Mesendoderm (in vitro differentiated cells): ENCODE measurements around the gene LCOR.

Source experiments
- DNase-seq: peaks from one replicate; pipeline ENCODE4 v3.0.0; 2013
- H2AK5ac ChIP-seq: 2 replicates; pipeline ENCODE4 v1.6.1; 2013; ENCODE audit warnings: low read length, inconsistent platforms
- H2BK120ac ChIP-seq: 2 replicates; pipeline ENCODE4 v1.6.1; 2013; ENCODE audit warnings: low read depth, mild to moderate bottlenecking, low read length, moderate library complexity, mixed read lengths
- H2BK15ac ChIP-seq: replicated peaks from 2 replicates; pipeline ENCODE4 v1.6.1; 2013; ENCODE audit warnings: low read depth, mild to moderate bottlenecking, moderate library complexity
- H2BK5ac ChIP-seq: 2 replicates; pipeline ENCODE4 v1.6.1; 2013; ENCODE audit warnings: low read length, inconsistent platforms
- H3K18ac ChIP-seq: 2 replicates; pipeline ENCODE4 v1.6.1; 2013; ENCODE audit warnings: mild to moderate bottlenecking, low read length, mixed read lengths
- H3K23ac ChIP-seq: one replicate; pipeline ENCODE4 v1.6.1; 2013; ENCODE audit warnings: low read length
- H3K27ac ChIP-seq: 2 replicates; pipeline ENCODE4 v1.5.1; 2013; ENCODE audit warnings: low read depth, mild to moderate bottlenecking, inconsistent platforms, low read length, moderate library complexity
- H3K27me3 ChIP-seq: 2 replicates; pipeline ENCODE4 v1.6.1; 2013; ENCODE audit warnings: low read length, control low read depth, mild to moderate bottlenecking, inconsistent platforms; ENCODE audit not compliant: insufficient read depth, poor library complexity
- H3K36me3 ChIP-seq: 2 replicates; pipeline ENCODE4 v1.6.1; 2013; ENCODE audit warnings: low read length, inconsistent platforms; ENCODE audit not compliant: control insufficient read depth, insufficient read depth
- H3K4ac ChIP-seq: one replicate; pipeline ENCODE4 v1.6.1; 2013; ENCODE audit warnings: low read depth, mild to moderate bottlenecking, low read length, moderate library complexity
- H3K4me1 ChIP-seq: 2 replicates; pipeline ENCODE4 v1.6.1; 2013; ENCODE audit warnings: low read depth, low read length, inconsistent platforms; ENCODE audit not compliant: control insufficient read depth
- H3K4me2 ChIP-seq: 2 replicates; pipeline ENCODE4 v1.6.1; 2013; ENCODE audit warnings: low read length
- H3K4me3 ChIP-seq: 2 replicates; pipeline ENCODE4 v1.5.1; 2013; ENCODE audit warnings: mild to moderate bottlenecking, low read length
- H3K56ac ChIP-seq: one replicate; pipeline ENCODE4 v1.6.1; 2013; ENCODE audit warnings: low read length
- H3K79me1 ChIP-seq: 2 replicates; pipeline ENCODE4 v1.6.1; 2013; ENCODE audit warnings: low read length, inconsistent platforms
- H3K79me2 ChIP-seq: 2 replicates; pipeline ENCODE4 v1.6.1; 2013; ENCODE audit warnings: mild to moderate bottlenecking, low read length; ENCODE audit not compliant: control insufficient read depth, insufficient read depth
- H3K9ac ChIP-seq: 2 replicates; pipeline ENCODE4 v1.6.1; 2013; ENCODE audit warnings: low read length, inconsistent platforms
- H4K5ac ChIP-seq: one replicate; pipeline ENCODE4 v1.6.1; 2013; ENCODE audit warnings: low read length
- H4K8ac ChIP-seq: one replicate; pipeline ENCODE4 v1.6.1; 2013; ENCODE audit warnings: low read depth, mild to moderate bottlenecking, control low read depth, low read length, moderate library complexity
- WGBS: extraction: QIAGEN DNeasy Blood & Tissue Kit; methylation state at CpG from one replicate; pipeline ENCODE4 v1.1.7; 2013; ENCODE audit warnings: low lambda C conversion rate, missing lambda C conversion rate; ENCODE audit not compliant: insufficient coverage; ENCODE audit errors: extremely low coverage; 5-methylcytosine and 5-hydroxymethylcytosine counted together

The LCOR gene

DNA sequence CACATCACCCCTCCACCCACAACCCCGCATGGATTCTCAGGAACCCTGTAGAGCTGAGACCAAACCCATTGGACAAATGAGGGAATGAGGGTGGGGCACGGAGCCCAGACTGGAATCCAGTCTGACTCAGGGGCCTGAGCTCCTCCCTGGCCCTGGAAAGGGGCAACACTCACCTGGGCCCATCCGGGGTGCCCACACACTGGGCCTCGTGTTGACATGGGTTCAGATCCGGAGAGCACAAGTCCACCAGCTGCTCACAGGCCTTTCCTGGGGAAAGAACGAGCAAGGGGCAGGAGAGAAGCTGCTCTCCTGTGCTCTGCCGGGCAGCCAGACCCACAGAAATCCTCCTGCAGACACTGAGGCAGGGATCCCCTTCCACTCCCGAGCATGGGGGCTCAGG, 181.5 kb downstream of the LCOR start:
- DNase-seq = no peak
- no peak overlapping the region for H4K8ac ChIP-seq
- H3K27me3 ChIP-seq = no peaks in the 10 kb centered on the region

DNA sequence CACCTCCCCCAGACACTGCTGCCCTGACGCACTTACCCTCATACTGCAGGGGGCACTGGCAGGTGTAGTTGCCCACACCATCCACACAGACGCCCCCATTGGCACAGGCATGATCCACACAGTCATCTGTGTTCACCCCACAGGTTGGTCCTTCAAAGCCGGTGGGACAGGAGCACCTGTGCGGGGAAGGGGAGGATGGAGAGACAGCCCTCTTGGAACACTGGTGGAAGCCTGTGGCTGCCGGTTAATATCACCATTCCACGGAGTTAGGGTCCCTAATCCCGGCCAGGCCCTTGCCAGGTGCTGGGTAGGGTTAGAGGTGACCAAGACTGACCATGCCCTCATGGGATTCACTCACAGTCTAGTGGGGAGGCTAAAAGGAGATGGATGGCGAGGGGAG, 181.9 kb downstream of the LCOR start:
- Histone ChIP-seq H3K4me1 (no peaks in the 10 kb centered on the region), H3K79me2 (no peaks in the 10 kb centered on the region), H2BK120ac (no peak overlapping the region), H3K56ac (no peak overlapping the region), H3K4me3 (no peak overlapping the region), H3K27ac (no peak overlapping the region), H3K9ac (no peak overlapping the region), H3K23ac (no peak overlapping the region), H4K5ac (no peak overlapping the region), H2BK15ac (no peak overlapping the region), H3K4me2 (no peak overlapping the region), H4K8ac (no peak overlapping the region), H2AK5ac (no peak overlapping the region), H3K36me3 (no peaks in the 10 kb centered on the region), H3K79me1 (no peaks in the 10 kb centered on the region), H3K27me3 (no peaks in the 10 kb centered on the region), H3K18ac (no peak overlapping the region), H3K4ac (no peak overlapping the region), H2BK5ac (no peak overlapping the region)
- no CpG with 5 or more reads among the region's 8 CpGs for WGBS
- no peak for DNase-seq

More for the DNA sequence above, 181.5 kb downstream of the LCOR start:
- Histone ChIP-seq H3K18ac (no peak overlapping the region), H3K4ac (no peak overlapping the region), H2BK5ac (no peak overlapping the region), H3K27ac (no peak overlapping the region), H2BK15ac (no peak overlapping the region), H3K4me2 (no peak overlapping the region), H4K5ac (no peak overlapping the region), H2BK120ac (no peak overlapping the region), H3K4me3 (no peak overlapping the region), H3K9ac (no peak overlapping the region), H3K79me2 (no peaks in the 10 kb centered on the region), H3K4me1 (no peaks in the 10 kb centered on the region), H3K79me1 (no peaks in the 10 kb centered on the region), H3K56ac (no peak overlapping the region), H3K23ac (no peak overlapping the region), H2AK5ac (no peak overlapping the region), H3K36me3 (no peaks in the 10 kb centered on the region)
- WGBS = no CpG with 5 or more reads among the region's 8 CpGs

DNA sequence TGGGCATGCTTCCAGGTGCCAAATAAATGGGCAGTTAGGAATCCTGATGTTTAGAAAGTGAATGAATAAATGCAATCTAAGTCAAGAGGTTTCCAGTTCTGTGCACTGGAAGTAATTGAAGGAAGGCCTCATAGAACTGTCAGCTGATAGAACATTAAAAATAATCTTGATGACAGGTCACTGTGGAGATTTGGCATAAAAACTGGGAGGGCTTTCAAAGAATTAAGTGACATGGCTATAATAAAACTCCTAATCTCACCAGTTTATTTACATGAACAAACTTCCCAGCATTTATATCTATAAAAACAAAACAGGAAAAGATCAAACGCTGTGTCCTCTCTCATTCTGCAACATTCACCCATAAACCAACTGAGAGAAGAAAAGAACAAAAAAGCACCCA, 183.1 kb downstream of the LCOR start:
- Histone ChIP-seq H3K4me2 (no peak overlapping the region), H3K4ac (no peak overlapping the region), H3K4me1 (no peaks in the 10 kb centered on the region), H3K4me3 (no peak overlapping the region), H3K79me1 (no peaks in the 10 kb centered on the region), H3K36me3 (no peaks in the 10 kb centered on the region), H3K79me2 (no peaks in the 10 kb centered on the region), H3K27ac (no peak overlapping the region), H3K9ac (no peak overlapping the region), H2AK5ac (no peak overlapping the region), H3K23ac (no peak overlapping the region), H3K27me3 (no peaks in the 10 kb centered on the region), H3K18ac (no peak overlapping the region), H2BK5ac (no peak overlapping the region), H2BK15ac (no peak overlapping the region), H4K8ac (no peak overlapping the region), H3K56ac (no peak overlapping the region), H2BK120ac (no peak overlapping the region), H4K5ac (no peak overlapping the region)
- WGBS = no CpG with 5 or more reads among the region's 1 CpG
- DNase-seq = no peak

DNA sequence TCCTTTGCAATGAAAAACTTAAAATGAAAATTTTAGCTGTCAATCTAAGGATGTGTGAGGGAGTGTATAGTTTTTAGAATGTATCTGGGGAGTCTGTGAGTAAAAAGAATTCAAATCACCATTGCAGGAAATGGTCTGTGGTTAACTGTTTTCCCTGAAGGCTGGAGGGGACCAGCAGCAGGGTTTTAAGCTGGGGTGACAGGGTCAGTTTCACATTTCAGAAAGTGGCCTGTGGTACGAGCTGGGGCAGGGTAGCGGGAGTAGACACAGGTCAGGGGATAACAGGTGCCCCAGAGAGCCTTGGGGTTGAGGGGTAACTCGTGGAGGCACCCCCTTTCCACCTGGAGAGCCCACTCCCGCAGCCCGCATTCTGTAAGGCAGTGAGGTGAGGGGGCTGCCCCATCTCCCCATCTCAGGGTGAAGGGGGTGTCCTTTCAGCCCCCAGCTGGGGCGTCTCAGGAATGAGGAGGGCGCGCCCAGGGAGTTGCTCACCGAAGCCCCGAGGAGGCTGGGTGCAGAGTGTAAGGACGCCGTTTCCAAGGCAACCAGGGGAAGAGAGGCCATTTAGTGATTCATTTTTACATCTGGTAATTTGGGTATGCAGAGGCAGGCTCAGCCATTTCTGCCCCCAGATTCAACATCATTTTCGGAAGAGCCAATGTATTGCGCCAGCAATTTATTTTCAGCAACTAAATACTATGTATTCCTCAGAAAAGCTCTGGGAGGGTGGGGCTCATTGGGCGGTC, 184.8 kb downstream of the LCOR start:
- Histone ChIP-seq H3K79me1 (no peaks in the 10 kb centered on the region), H3K79me2 (no peaks in the 10 kb centered on the region), H2BK15ac (no peak overlapping the region), H2AK5ac (no peak overlapping the region), H3K27ac (no peak overlapping the region), H3K36me3 (no peaks in the 10 kb centered on the region), H3K4ac (no peak overlapping the region), H2BK120ac (no peak overlapping the region), H3K9ac (no peak overlapping the region), H3K4me2 (no peak overlapping the region), H3K4me1 (no peaks in the 10 kb centered on the region), H3K56ac (no peak overlapping the region), H3K27me3 (no peaks in the 10 kb centered on the region), H3K23ac (no peak overlapping the region), H3K4me3 (no peak overlapping the region), H4K5ac (no peak overlapping the region), H3K18ac (no peak overlapping the region), H4K8ac (no peak overlapping the region), H2BK5ac (no peak overlapping the region)
- WGBS = no CpG with 5 or more reads among the region's 15 CpGs
- DNase-seq = no peak

DNA sequence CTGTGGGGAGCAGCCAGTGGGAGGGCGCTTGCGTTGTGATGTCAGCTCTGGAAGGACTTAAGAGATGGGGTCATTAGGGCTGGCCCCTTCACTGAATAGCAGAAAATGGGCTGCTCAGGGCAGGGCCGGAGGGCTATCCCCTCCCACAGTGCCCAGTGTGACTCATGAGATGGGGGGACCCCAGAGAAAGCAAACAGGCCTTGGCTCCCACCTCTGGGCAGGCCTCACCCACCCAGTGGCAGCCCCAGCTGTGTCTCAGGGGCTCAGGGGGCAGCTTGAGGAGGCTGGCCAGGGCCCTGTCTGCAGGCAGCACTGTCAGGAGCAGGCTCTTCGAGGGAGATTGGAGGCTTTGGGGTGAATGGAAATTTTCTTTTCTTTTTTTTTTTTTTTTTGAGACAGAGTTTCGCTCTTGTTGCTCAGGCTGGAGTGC, 185.4 kb downstream of the LCOR start:
- Histone ChIP-seq H3K4ac (no peak overlapping the region), H3K4me2 (no peak overlapping the region), H3K79me2 (no peaks in the 10 kb centered on the region), H3K18ac (no peak overlapping the region), H3K4me3 (no peak overlapping the region), H3K56ac (no peak overlapping the region), H2BK120ac (no peak overlapping the region), H2BK5ac (no peak overlapping the region), H2AK5ac (no peak overlapping the region), H3K79me1 (no peaks in the 10 kb centered on the region), H2BK15ac (no peak overlapping the region), H3K4me1 (no peaks in the 10 kb centered on the region), H4K5ac (no peak overlapping the region), H3K23ac (no peak overlapping the region), H3K9ac (no peak overlapping the region), H3K27me3 (no peaks in the 10 kb centered on the region), H3K36me3 (no peaks in the 10 kb centered on the region), H4K8ac (no peak overlapping the region), H3K27ac (no peak overlapping the region)
- DNase-seq = no peak
- no CpG with 5 or more reads among the region's 5 CpGs for WGBS
